Measurements from ENCODE around the gene LRRC51. TPM values are rescaled to one million over a fixed set of nuclear protein-coding genes. Genes with fewer than 3 reads are reported as not detected.

LRRC51 gene
- total and polyA plus RNA-seq, 2 of the 4 experiments (the other 2 are of a cell fraction), result 5.3 to 5.6 TPM

- H3K4me3 ChIP-seq (ENCODE audit: insufficient read depth, low read depth, low read length), result no peak overlapping the region
- H3K9ac ChIP-seq (ENCODE audit: low read depth, low read length), result no peak overlapping the region
- peaks cover 10% of the 10 kb centered on the region for H3K9me1 ChIP-seq (ENCODE audit: insufficient read depth, low read length)
- peak overlapping the region; percentile 88 to 94 for H4K8ac ChIP-seq (ENCODE audit: low read depth in 2 of 2, low read length in 2 of 2)
- no peaks in the 10 kb centered on the region for H4K20me1 ChIP-seq (ENCODE audit: insufficient read depth, low read length)
- dilution Hi-C loops (cut with HindIII; ENCODE audit: low sequenced_read_pairs, unreplicated experiment) (no loop called here), intact Hi-C loops (cut with micrococcal nuclease) (no loop called here), in situ Hi-C loops (cut with MboI; ENCODE audit: low sequenced_read_pairs) (no loop called here)
- H3K79me1 ChIP-seq (ENCODE audit: low read depth in 1 of 2, low read length in 2 of 2), result no peaks in the 10 kb centered on the region
- H3K23ac ChIP-seq (ENCODE audit: low read depth, low read length), result peak overlapping the region; percentile 71; the same call in 1 of the 2 replicates
- TF ChIP-seq NFE2L2 (IDR thresholded peaks at IDR 0.05; ENCODE audit: low read depth, low read length) (no peak), RFX5 (IDR thresholded peaks at IDR 0.05; ENCODE audit: low read depth, low read length) (no peak), ELK1 (IDR thresholded peaks at IDR 0.05; ENCODE audit: borderline replicate concordance, low read depth, low read length) (no peak)
- peak overlapping the region; percentile 93 for H2BK120ac ChIP-seq (ENCODE audit: low read depth, low read length)
- H3K4ac ChIP-seq (ENCODE audit: low read depth, low read length), result peak overlapping the region; percentile 96
- H2AK9ac ChIP-seq (replicated peaks; ENCODE audit: low read depth, low read length, poor library complexity), result peak overlapping the region; percentile 55
- no peak overlapping the region for H3K4me2 ChIP-seq (ENCODE audit: low read depth, low read length)
- H3K9me3 ChIP-seq (ENCODE audit: control insufficient read depth, insufficient read depth, low read length), result no peaks in the 10 kb centered on the region
- H4K5ac ChIP-seq (ENCODE audit: low read depth, low read length), result peak overlapping the region; percentile 27; the same call in 1 of the 2 replicates
- H3K27me3 ChIP-seq (ENCODE audit: control insufficient read depth, insufficient read depth, low read length), result no peaks in the 10 kb centered on the region
- CTCF ChIA-PET, result interaction anchor here (0.6 to 1.2 kb wide), 2 partner anchors 26 to 115 kb away, joined by 4 read pairs; no protein-coding TSS in a partner anchor
- peak overlapping the region; percentile 68 for H3K27ac ChIP-seq (ENCODE audit: insufficient read depth, low read length)
- DNase-seq (no peak), ATAC-seq (ENCODE audit: low read depth) (no peak)
- H3K4me1 ChIP-seq (ENCODE audit: control insufficient read depth, insufficient read depth, low read length), result peaks cover 17% of the 10 kb centered on the region
- H3K56ac ChIP-seq (ENCODE audit: extremely low read depth, insufficient read depth, low read length), result peak overlapping the region; percentile 77
- H2AK5ac ChIP-seq (ENCODE audit: low read depth, low read length), result peak overlapping the region; percentile 82
- H2BK15ac ChIP-seq (ENCODE audit: low read depth, low read length), result peak overlapping the region; percentile 88
- peak overlapping the region; percentile 94 for H4K91ac ChIP-seq (ENCODE audit: insufficient read depth, low read depth, low read length)
- peak overlapping the region; percentile 97 for H2BK5ac ChIP-seq (ENCODE audit: low read depth, low read length, poor library complexity, severe bottlenecking)
- peak overlapping the region; percentile 75; the same call in 1 of the 2 replicates for H3K14ac ChIP-seq (replicated peaks; ENCODE audit: low read depth, low read length)
- no peaks in the 10 kb centered on the region for H3K36me3 ChIP-seq (ENCODE audit: control insufficient read depth, insufficient read depth, low read length)
- no CpG with 5 or more reads among the region's 2 CpGs for WGBS, 2 experiments (ENCODE audit: extremely low coverage in 2 of 2, insufficient read length in 1 of 2)
- POLR2A ChIA-PET (ENCODE audit: unreplicated experiment), result interaction anchor here (0.6 kb wide), 1 partner anchor 40 kb away, joined by 3 read pairs; no protein-coding TSS in a partner anchor
- BruUV-seq (replicated peaks), result no TSS peak
- H2BK20ac ChIP-seq (ENCODE audit: low read depth, low read length), result peak overlapping the region; percentile 93
- H2AFZ ChIP-seq (replicated peaks; ENCODE audit: low read length, poor library complexity), result no peak overlapping the region
- peak overlapping the region; percentile 67; the same call in 1 of the 2 replicates for H3K18ac ChIP-seq (ENCODE audit: low read depth, low read length)
Observed at GRCh38 chr11:72140661-72141060, 60.0 kb downstream of the LRRC51 start.
